OCI-LY1 (cell line): Measurements from ENCODE around the gene PC.

Experiments used
- H2AFZ ChIP-seq: fragments of 200-600 bp; sonication (generic), shearing (Covaris generic); 2 replicates; pipeline ENCODE4 v1.6.0; 2014; ENCODE audit warnings: antibody characterized with exemption, mild to moderate bottlenecking, low read length
- H3F3A ChIP-seq: fragments of 200-600 bp; sonication (generic), shearing (Covaris generic); 2 replicates; pipeline ENCODE4 v1.6.0; 2014; ENCODE audit warnings: mild to moderate bottlenecking, antibody characterized with exemption, low read length, moderate library complexity; ENCODE audit not compliant: insufficient read depth
- H3K27ac ChIP-seq: fragments of 200-600 bp; sonication (generic); 2 replicates; pipeline ENCODE4 v1.5.1; 2014; ENCODE audit warnings: low read length, mixed run types, mild to moderate bottlenecking, low read depth; ENCODE audit not compliant: poor library complexity, severe bottlenecking
- H3K27me3 ChIP-seq: fragments of 200-600 bp; sonication (generic); 2 replicates; pipeline ENCODE4 v1.6.0; 2014; ENCODE audit warnings: antibody characterized with exemption, mild to moderate bottlenecking, low read length, moderate library complexity; ENCODE audit not compliant: insufficient read depth
- H3K36me3 ChIP-seq: fragments of 200-600 bp; sonication (generic); 2 replicates; pipeline ENCODE4 v1.6.1; 2014; ENCODE audit warnings: mild to moderate bottlenecking, antibody characterized with exemption, low read length, moderate library complexity, mixed read lengths; ENCODE audit not compliant: insufficient read depth
- H3K4me1 ChIP-seq: fragments of 200-600 bp; sonication (generic); 2 replicates; pipeline ENCODE4 v1.5.1; 2014; ENCODE audit warnings: mild to moderate bottlenecking, low read length, moderate library complexity; ENCODE audit not compliant: insufficient read depth, severe bottlenecking
- H3K4me2 ChIP-seq: fragments of 200-600 bp; sonication (generic), shearing (Covaris generic); 2 replicates; pipeline ENCODE4 v1.6.1; 2014; ENCODE audit warnings: low read length
- H3K4me3 ChIP-seq: fragments of 200-600 bp; sonication (generic); 2 replicates; pipeline ENCODE4 v1.5.1; 2014; ENCODE audit warnings: low read length, low read depth, mild to moderate bottlenecking, mixed read lengths; ENCODE audit not compliant: poor library complexity, severe bottlenecking
- H3K79me2 ChIP-seq: fragments of 200-600 bp; shearing (Covaris generic); 2 replicates; pipeline ENCODE4 v1.6.1; 2016; ENCODE audit warnings: mixed run types, low read length, mixed read lengths; ENCODE audit not compliant: insufficient read depth
- H3K9ac ChIP-seq: fragments of 200-600 bp; sonication (generic), shearing (Covaris generic); 2 replicates; pipeline ENCODE4 v1.6.1; 2014; ENCODE audit warnings: mild to moderate bottlenecking, low read length, mixed read lengths
- H3K9me2 ChIP-seq: fragments of 200-600 bp; sonication (generic), shearing (Covaris generic); 2 replicates; pipeline ENCODE4 v1.6.1; 2014; ENCODE audit warnings: low read depth, mild to moderate bottlenecking, low read length, mixed read lengths
- H3K9me3 ChIP-seq: fragments of 200-600 bp; shearing (Covaris generic); 2 replicates; pipeline ENCODE4 v1.6.1; 2014; ENCODE audit warnings: low read length, mixed read lengths
- H4K20me1 ChIP-seq: fragments of 200-600 bp; sonication (generic), shearing (Covaris generic); 2 replicates; pipeline ENCODE4 v1.6.0; 2016; ENCODE audit warnings: mild to moderate bottlenecking, low read length; ENCODE audit not compliant: insufficient read depth
- EZH2 ChIP-seq: fragments of 200-600 bp; sonication (generic), shearing (Covaris generic); IDR thresholded peaks from 2 replicates; pipeline ENCODE4 v1.8.0; 2017; ENCODE audit warnings: borderline replicate concordance, mixed run types, mild to moderate bottlenecking, antibody characterized with exemption, low read length, moderate library complexity, mixed read lengths
- TF ChIP-seq, protein P1 (sequence below): fragments of 200-600 bp; sonication (generic), shearing (Covaris generic); IDR thresholded peaks from 2 replicates; pipeline ENCODE4 v1.5.1; 2017; ENCODE audit warnings: mild to moderate bottlenecking, antibody characterized with exemption, low read length, moderate library complexity, mixed read lengths

The PC gene

DNA sequence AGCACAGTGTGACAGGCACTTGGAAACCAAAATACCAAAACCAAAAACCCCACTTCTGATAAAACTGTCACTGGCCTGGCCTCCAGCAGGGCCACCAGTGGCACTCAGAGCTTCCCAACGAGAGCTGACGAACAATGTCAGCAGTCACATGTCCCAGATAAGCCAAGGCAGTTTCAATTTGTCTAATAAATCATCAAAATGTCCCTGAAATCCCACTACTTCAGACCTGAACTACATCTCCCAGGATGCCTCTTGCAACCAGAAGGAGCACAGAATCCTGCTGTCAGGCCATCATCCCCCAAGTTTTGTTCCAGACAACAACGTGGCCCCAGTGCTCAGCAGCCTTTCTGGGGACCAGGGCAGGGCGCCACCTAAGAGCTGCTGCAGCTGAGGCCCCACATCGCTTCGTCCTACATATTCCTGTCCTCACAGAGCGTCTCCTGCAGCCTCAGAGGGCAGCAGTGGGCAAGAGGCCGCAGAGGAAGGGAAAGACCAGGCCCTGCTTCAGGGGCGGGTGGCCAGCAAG is 76.2 kb downstream of the PC start:
- no peak overlapping the region for H3K9ac ChIP-seq

DNA sequence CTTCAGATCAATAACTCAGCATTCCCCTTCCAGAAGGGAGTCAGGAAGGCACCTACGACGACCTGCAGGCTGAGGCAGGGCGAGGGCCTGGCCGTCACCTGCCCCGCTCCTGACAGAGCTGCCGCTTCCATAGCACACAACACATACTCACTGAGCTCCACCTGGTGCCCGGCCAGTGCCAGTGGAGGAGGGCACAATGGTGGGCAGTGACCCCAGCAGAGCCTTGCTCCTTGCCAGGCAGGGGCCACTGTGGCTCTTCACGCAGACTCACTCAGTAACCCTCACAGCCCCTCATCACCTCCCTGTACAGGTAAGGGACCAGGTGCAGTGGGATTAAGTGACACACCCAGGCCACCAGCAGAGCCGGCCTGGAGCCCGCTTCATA is 76.7 kb downstream of the PC start:
- Histone ChIP-seq H3K9me3 (no peaks in the 10 kb centered on the region), H4K20me1 (no peaks in the 10 kb centered on the region), H3K9ac (no peak overlapping the region), H3K4me1 (no peaks in the 10 kb centered on the region), H3K36me3 (no peaks in the 10 kb centered on the region), H3K4me2 (no peak overlapping the region), H2AFZ (no peak overlapping the region), H3F3A (no peaks in the 10 kb centered on the region), H3K79me2 (no peaks in the 10 kb centered on the region), H3K4me3 (no peak overlapping the region), H3K9me2 (no peaks in the 10 kb centered on the region), H3K27ac (no peak overlapping the region), H3K27me3 (no peaks in the 10 kb centered on the region; the same call in 1 of the 2 replicates)
- TF ChIP-seq, protein P1, sequence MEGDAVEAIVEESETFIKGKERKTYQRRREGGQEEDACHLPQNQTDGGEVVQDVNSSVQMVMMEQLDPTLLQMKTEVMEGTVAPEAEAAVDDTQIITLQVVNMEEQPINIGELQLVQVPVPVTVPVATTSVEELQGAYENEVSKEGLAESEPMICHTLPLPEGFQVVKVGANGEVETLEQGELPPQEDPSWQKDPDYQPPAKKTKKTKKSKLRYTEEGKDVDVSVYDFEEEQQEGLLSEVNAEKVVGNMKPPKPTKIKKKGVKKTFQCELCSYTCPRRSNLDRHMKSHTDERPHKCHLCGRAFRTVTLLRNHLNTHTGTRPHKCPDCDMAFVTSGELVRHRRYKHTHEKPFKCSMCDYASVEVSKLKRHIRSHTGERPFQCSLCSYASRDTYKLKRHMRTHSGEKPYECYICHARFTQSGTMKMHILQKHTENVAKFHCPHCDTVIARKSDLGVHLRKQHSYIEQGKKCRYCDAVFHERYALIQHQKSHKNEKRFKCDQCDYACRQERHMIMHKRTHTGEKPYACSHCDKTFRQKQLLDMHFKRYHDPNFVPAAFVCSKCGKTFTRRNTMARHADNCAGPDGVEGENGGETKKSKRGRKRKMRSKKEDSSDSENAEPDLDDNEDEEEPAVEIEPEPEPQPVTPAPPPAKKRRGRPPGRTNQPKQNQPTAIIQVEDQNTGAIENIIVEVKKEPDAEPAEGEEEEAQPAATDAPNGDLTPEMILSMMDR, result no peak
- TF ChIP-seq EZH2, result no peak

More for the DNA sequence above, 76.2 kb downstream of the PC start:
- Histone ChIP-seq H3K9me3 (no peaks in the 10 kb centered on the region), H3K79me2 (no peaks in the 10 kb centered on the region), H3K27ac (no peak overlapping the region), H3F3A (no peaks in the 10 kb centered on the region), H3K4me3 (no peak overlapping the region), H3K36me3 (no peaks in the 10 kb centered on the region), H3K27me3 (no peaks in the 10 kb centered on the region; the same call in 1 of the 2 replicates), H3K9me2 (no peaks in the 10 kb centered on the region), H2AFZ (no peak overlapping the region), H4K20me1 (no peaks in the 10 kb centered on the region), H3K4me2 (no peak overlapping the region), H3K4me1 (no peaks in the 10 kb centered on the region)
- TF ChIP-seq EZH2, result no peak
- TF ChIP-seq, protein P1, result no peak

DNA sequence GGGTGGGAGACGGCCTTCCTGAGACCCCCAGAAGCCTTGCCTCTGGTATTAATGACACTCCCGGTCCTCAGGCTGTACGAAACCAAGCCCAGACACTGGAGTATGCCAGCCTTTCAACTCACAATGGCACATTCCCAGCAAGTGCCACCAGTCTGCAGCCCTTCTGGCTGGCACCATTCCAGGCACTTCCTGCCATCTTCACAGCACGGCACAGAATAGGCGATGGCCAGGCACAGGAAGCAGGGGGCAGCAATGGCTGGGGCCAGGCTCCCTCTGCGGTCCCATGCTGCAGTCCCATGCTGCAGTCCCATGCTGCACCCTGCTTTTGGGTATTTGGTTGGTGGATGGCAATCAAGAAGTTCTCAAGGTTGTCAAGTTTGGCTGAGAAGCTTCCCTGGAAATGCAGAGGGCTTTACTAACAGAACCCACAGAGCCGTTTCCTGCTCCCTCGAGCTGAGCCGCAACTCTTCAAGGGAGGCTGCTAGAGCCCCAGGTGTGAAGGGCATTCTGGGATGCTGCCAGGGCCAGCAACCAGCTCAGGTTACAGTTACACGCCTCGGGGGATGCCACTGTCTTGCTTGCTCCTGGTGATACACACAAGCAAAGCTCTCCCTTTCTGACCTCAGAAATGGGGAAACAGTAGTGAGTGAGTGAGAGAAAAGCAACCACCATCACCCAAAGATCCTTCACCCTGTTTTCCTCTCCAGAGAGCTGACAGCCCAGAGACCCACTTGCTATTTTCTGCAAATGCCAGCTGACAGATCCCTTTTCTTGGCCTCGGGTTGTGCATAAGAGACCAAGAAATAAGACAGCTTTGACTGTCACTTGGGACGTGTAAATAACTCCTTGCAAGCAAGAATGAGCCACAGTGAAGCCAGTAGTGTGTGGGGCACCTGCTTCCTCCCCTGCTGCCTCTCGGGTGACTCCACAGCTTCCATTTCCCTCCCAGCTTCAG is 77.4 kb downstream of the PC start:
- no peak overlapping the region for H3K4me2 ChIP-seq
- no peaks in the 10 kb centered on the region for H3F3A ChIP-seq
- no peaks in the 10 kb centered on the region for H3K4me1 ChIP-seq
- no peaks in the 10 kb centered on the region for H3K79me2 ChIP-seq
- no peaks in the 10 kb centered on the region; the same call in 1 of the 2 replicates for H3K27me3 ChIP-seq
- H3K9me3 ChIP-seq, result no peaks in the 10 kb centered on the region
- H3K4me3 ChIP-seq, result no peak overlapping the region
- no peak overlapping the region for H2AFZ ChIP-seq
- no peaks in the 10 kb centered on the region for H3K36me3 ChIP-seq
- no peak for TF ChIP-seq EZH2
- TF ChIP-seq, protein P1, result no peak
- H3K9me2 ChIP-seq, result no peaks in the 10 kb centered on the region
- no peak overlapping the region for H3K9ac ChIP-seq
- H4K20me1 ChIP-seq, result no peaks in the 10 kb centered on the region
- H3K27ac ChIP-seq, result no peak overlapping the region
